RWPE2 (cell line): ENCODE measurements around the gene EGFR.

Source experiments
- ATAC-seq: fragments of 200-7000 bp; cut with Tn5 transposase; 3 replicates; pipeline ENCODE4 v1.9.1; 2021; ENCODE audit warnings: low read depth
- DNase-seq: peaks from one replicate; pipeline ENCODE4 v3.0.0-alpha.2; 2020; ENCODE audit warnings: low spot score
- H3K27ac ChIP-seq: fragments of 450-650 bp; 2 replicates; pipeline ENCODE4 v1.5.1; 2017; ENCODE audit warnings: mild to moderate bottlenecking; ENCODE audit not compliant: poor library complexity, severe bottlenecking
- H3K27me3 ChIP-seq: fragments of 250-450 bp; sonication (Bioruptor Pico); 2 replicates; pipeline ENCODE4 v1.5.1; 2021; ENCODE audit warnings: mild to moderate bottlenecking, moderate library complexity; ENCODE audit not compliant: insufficient read depth, poor library complexity, severe bottlenecking
- H3K36me3 ChIP-seq: fragments of 250-450 bp; sonication (Bioruptor Pico); 2 replicates; pipeline ENCODE4 v1.5.1; 2020; ENCODE audit warnings: low read depth, mild to moderate bottlenecking, moderate library complexity
- H3K4me1 ChIP-seq: fragments of 250-450 bp; sonication (Bioruptor Pico); 2 replicates; pipeline ENCODE4 v1.5.1; 2021; ENCODE audit warnings: mild to moderate bottlenecking, moderate library complexity; ENCODE audit not compliant: insufficient read depth, poor library complexity, severe bottlenecking
- H3K4me3 ChIP-seq: fragments of 250-450 bp; sonication (Bioruptor Pico); 2 replicates; pipeline ENCODE4 v1.5.1; 2021; ENCODE audit warnings: mild to moderate bottlenecking, moderate library complexity; ENCODE audit not compliant: severe bottlenecking
- H3K9me3 ChIP-seq: fragments of 250-450 bp; sonication (Bioruptor Pico); 2 replicates; pipeline ENCODE4 v1.5.1; 2021; ENCODE audit warnings: mild to moderate bottlenecking, moderate library complexity; ENCODE audit not compliant: severe bottlenecking
- TF ChIP-seq, protein P1 (sequence below): fragments of 450-650 bp; IDR thresholded peaks from one replicate; pipeline ENCODE4 v1.5.1; 2017; ENCODE audit warnings: mild to moderate bottlenecking, moderate library complexity; ENCODE audit not compliant: poor library complexity, severe bottlenecking

Gene EGFR

DNA sequence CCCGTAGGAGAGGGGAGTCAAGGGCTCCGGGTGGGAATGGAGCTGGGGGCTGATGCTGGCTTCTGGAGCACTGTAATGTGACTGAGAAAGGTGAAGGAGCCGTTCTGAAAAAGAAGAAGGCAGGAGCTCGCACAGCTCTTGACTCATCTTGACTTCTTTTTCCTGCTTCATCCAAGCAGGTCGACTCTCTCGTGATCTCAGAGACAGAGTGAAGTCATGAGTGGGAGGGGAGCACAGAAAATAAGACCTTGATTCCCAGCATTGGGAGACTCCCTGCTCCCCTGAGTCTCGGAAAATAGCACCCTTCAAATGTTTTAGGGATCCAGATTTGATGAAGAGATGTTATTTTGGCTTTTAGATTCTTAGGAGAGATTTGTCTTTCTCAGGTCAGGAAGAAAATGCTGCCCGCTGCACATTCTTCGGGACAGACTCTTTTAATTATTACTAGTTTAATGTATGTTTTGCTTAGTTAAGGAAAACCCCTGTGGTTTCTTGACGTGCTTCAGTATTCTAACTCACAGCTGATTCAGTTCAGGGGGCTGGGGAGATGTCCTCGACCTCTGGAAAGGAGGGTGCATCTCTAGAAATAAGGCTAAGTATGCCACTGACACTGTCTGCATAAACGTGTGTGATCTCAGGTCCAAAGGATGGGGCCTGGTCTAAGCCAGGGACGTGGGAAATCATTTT lies 34.1 kb downstream of the EGFR start:
- TF ChIP-seq, protein P1, sequence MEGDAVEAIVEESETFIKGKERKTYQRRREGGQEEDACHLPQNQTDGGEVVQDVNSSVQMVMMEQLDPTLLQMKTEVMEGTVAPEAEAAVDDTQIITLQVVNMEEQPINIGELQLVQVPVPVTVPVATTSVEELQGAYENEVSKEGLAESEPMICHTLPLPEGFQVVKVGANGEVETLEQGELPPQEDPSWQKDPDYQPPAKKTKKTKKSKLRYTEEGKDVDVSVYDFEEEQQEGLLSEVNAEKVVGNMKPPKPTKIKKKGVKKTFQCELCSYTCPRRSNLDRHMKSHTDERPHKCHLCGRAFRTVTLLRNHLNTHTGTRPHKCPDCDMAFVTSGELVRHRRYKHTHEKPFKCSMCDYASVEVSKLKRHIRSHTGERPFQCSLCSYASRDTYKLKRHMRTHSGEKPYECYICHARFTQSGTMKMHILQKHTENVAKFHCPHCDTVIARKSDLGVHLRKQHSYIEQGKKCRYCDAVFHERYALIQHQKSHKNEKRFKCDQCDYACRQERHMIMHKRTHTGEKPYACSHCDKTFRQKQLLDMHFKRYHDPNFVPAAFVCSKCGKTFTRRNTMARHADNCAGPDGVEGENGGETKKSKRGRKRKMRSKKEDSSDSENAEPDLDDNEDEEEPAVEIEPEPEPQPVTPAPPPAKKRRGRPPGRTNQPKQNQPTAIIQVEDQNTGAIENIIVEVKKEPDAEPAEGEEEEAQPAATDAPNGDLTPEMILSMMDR: no peak
- DNase-seq (no peak), ATAC-seq (no peak)
- H3K4me3 ChIP-seq: no peak overlapping the region
- H3K27me3 ChIP-seq: no peaks in the 10 kb centered on the region
- H3K27ac ChIP-seq: peak overlapping the region; percentile 96
- no peaks in the 10 kb centered on the region for H3K9me3 ChIP-seq
- peaks cover 93% of the 10 kb centered on the region for H3K4me1 ChIP-seq
- H3K36me3 ChIP-seq: peaks cover 88% of the 10 kb centered on the region

DNA sequence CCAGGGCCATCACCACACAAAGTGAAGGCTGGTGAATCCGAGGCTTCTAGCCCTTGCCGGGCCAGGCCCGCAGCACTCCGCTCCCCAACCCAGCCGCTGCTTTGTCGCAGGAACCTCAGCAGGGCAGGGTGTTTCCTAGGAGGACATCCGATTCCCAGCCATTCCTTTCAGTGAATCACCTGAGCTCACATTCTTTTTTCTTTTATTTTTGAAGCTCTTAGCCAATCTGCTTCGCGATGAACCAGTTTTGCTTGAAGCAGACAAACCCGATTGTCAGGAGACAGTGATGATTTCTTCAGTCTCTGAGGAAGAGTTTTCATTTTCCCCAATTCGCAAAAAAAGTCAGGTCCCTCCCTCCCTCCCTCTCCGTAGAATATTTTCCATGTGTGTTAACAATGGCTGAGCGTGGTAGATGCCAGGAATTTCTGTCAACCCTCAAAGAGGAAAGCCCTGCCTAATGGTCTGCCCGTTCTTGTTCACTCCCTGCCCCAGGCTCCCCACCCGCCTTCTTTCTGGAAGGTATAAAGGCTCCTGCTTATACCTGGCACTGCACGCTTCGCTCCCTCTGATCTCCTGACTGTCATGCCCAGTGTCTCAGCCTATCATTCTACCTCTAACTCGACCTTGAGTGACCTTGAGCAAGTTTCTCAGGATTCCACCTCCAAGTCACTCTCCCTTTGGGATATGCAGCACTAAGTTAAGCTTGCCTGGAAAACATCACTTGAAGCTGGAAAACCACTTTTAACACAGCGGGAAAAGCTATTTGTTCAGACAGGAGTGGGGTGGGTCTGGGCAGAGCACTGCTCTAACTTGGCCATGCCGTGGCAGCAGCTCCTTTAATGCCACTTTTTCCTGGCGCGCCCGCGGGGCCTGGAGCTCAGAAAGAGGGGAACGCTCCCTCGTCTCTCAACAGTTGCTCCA lies 35.1 kb downstream of the EGFR start:
- H3K27me3 ChIP-seq: no peaks in the 10 kb centered on the region
- no peaks in the 10 kb centered on the region for H3K9me3 ChIP-seq
- peak overlapping the region; percentile 96 for H3K27ac ChIP-seq
- peaks cover 88% of the 10 kb centered on the region for H3K36me3 ChIP-seq
- TF ChIP-seq, protein P1: no peak
- DNase-seq (no peak), ATAC-seq (peak; percentile 49)
- peaks cover 86% of the 10 kb centered on the region for H3K4me1 ChIP-seq
- no peak overlapping the region for H3K4me3 ChIP-seq

DNA sequence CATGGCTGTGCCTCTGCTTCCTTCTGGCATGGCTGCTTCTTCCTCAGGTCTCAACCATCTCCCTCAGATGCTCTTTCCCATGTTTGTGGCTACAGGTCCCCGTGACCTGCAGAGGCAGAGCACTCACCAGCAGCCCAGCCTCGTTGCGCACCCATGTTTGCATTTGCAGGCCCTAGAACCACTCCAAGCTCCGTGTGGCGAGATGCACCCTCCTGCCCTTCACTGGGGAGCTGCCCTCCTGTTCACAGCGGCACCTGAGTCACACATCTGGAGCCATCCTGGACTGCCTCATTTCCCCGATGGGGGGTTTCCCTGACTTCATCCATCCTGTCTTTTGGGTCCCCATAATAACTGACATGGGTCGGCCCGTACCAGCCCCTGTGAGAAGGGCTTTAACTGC lies 35.9 kb downstream of the EGFR start:
- Histone ChIP-seq H3K4me1 (peaks cover 86% of the 10 kb centered on the region), H3K4me3 (no peak overlapping the region), H3K27me3 (no peaks in the 10 kb centered on the region), H3K9me3 (no peaks in the 10 kb centered on the region), H3K27ac (peak overlapping the region; percentile 96), H3K36me3 (peaks cover 88% of the 10 kb centered on the region)
- ATAC-seq (no peak), DNase-seq (no peak)
- TF ChIP-seq, protein P1: no peak

DNA sequence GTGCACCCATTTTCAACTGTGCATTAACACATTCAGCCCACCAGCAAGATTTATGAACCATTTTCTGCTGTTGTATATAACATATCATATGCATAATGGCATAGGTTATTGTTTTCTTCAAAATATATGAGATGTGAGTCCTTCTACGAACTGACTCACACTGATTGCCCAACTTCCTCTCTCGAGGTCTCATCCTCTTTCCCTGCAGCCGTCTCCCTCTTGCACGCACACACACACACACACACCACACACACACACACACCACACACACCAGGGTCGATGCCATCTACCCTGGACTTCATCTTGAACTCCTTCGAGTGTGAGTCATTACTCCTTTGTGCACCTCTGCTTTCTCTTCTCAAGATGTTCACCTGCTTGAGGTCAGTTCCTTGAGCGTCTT lies 36.7 kb downstream of the EGFR start:
- peak; percentile 33; the same call in 2 of the 3 replicates for ATAC-seq
- H3K27ac ChIP-seq: peak overlapping the region; percentile 96
- no peaks in the 10 kb centered on the region for H3K27me3 ChIP-seq
- TF ChIP-seq, protein P1: no peak
- peaks cover 86% of the 10 kb centered on the region for H3K4me1 ChIP-seq
- no peak overlapping the region for H3K4me3 ChIP-seq
- DNase-seq: no peak
- H3K36me3 ChIP-seq: peaks cover 88% of the 10 kb centered on the region
- H3K9me3 ChIP-seq: no peaks in the 10 kb centered on the region
